Endothelial cell (in vitro differentiated cells): ENCODE data around the gene SPATS2. TPM values are rescaled to one million over a fixed set of nuclear protein-coding genes. Genes with fewer than 3 reads are reported as not detected.

Experiments
- DNase-seq: peaks from one replicate; pipeline ENCODE4 v3.0.0; 2021; ENCODE audit warnings: low spot score
- H3K27ac Mint-ChIP-seq: one replicate; pipeline ENCODE4 v1.8.0; 2021; ENCODE audit warnings: mixed read lengths, inconsistent platforms; ENCODE audit not compliant: unreplicated experiment
- H3K27me3 Mint-ChIP-seq: one replicate; pipeline ENCODE4 v1.8.0; 2021; ENCODE audit warnings: mild to moderate bottlenecking, moderate library complexity, mixed read lengths, inconsistent platforms; ENCODE audit not compliant: unreplicated experiment
- H3K36me3 Mint-ChIP-seq: one replicate; pipeline ENCODE4 v1.8.0; 2021; ENCODE audit warnings: mild to moderate bottlenecking, low read depth, mixed read lengths, inconsistent platforms; ENCODE audit not compliant: unreplicated experiment
- H3K4me1 Mint-ChIP-seq: one replicate; pipeline ENCODE4 v1.8.0; 2021; ENCODE audit warnings: mild to moderate bottlenecking, mixed read lengths, inconsistent platforms; ENCODE audit not compliant: unreplicated experiment
- H3K4me3 Mint-ChIP-seq: one replicate; pipeline ENCODE4 v1.8.0; 2021; ENCODE audit warnings: mild to moderate bottlenecking, mixed read lengths, inconsistent platforms; ENCODE audit not compliant: unreplicated experiment
- H3K9me3 Mint-ChIP-seq: one replicate; pipeline ENCODE4 v1.8.0; 2021; ENCODE audit warnings: mixed read lengths, inconsistent platforms; ENCODE audit not compliant: unreplicated experiment
- total RNA-seq: library from RNA; stranded (reverse); fragmentation: NEBNext Ultra II Directional; extraction: Animal tissue kit (Norgen Biotek cat#: 25700); gene quantifications from one replicate; pipeline ENCODE4 v1.2.1, GENCODE V29; 2021; ENCODE audit not compliant: unreplicated experiment
- TF ChIP-seq, protein P1 (sequence below): fragments of 200-600 bp; sonication (generic); IDR thresholded peaks from one replicate; pipeline ENCODE4 v1.5.0; 2021; ENCODE audit warnings: antibody characterized with exemption; ENCODE audit not compliant: unreplicated experiment

The SPATS2 gene
- total RNA-seq, 1 donor from 2014 or later = 37.3 TPM

DNA sequence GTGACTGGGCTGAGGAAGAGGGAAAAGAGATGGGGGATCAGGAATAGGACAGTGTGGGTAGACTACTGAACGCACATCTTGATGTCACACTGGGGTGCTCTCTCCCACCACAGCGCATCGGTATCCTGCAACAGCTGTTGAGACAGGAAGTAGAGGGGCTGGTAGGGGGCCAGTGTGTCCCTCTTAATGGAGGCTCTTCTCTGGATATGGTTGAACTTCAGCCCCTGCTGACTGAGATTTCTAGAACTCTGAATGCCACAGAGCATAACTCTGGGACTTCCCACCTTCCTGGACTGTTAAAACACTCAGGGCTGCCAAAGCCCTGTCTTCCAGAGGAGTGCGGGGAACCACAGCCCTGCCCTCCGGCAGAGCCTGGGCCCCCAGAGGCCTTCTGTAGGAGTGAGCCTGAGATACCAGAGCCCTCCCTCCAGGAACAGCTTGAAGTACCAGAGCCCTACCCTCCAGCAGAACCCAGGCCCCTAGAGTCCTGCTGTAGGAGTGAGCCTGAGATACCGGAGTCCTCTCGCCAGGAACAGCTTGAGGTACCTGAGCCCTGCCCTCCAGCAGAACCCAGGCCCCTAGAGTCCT is 37.1 kb upstream of the SPATS2 start:
- no peak for DNase-seq
- Mint-ChIP-seq H3K4me1 (no peaks in the 10 kb centered on the region), H3K36me3 (peaks cover 7% of the 10 kb centered on the region), H3K4me3 (no peak overlapping the region), H3K9me3 (no peaks in the 10 kb centered on the region), H3K27ac (no peak overlapping the region), H3K27me3 (peaks cover 27% of the 10 kb centered on the region)
- TF ChIP-seq, protein P1, sequence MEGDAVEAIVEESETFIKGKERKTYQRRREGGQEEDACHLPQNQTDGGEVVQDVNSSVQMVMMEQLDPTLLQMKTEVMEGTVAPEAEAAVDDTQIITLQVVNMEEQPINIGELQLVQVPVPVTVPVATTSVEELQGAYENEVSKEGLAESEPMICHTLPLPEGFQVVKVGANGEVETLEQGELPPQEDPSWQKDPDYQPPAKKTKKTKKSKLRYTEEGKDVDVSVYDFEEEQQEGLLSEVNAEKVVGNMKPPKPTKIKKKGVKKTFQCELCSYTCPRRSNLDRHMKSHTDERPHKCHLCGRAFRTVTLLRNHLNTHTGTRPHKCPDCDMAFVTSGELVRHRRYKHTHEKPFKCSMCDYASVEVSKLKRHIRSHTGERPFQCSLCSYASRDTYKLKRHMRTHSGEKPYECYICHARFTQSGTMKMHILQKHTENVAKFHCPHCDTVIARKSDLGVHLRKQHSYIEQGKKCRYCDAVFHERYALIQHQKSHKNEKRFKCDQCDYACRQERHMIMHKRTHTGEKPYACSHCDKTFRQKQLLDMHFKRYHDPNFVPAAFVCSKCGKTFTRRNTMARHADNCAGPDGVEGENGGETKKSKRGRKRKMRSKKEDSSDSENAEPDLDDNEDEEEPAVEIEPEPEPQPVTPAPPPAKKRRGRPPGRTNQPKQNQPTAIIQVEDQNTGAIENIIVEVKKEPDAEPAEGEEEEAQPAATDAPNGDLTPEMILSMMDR = no peak

DNA sequence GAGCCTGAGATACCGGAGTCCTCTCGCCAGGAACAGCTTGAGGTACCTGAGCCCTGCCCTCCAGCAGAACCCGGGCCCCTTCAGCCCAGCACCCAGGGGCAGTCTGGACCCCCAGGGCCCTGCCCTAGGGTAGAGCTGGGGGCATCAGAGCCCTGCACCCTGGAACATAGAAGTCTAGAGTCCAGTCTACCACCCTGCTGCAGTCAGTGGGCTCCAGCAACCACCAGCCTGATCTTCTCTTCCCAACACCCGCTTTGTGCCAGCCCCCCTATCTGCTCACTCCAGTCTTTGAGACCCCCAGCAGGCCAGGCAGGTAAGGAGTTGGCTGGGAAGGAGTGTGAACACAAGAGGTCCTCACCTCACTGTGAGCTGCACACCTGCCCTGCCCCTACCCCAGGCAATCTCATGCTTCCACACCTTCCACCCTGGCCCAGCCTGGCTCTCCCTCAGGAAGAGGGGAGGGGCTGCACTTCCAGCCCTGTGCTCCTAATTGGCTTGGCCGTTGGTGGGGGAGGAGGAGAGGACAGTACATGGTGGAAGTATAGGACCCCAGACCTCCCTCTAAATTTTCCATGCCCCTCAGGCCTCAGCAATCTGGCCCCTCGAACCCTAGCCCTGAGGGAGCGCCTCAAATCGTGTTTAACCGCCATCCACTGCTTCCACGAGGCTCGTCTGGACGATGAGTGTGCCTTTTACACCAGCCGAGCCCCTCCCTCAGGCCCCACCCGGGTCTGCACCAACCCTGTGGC is 36.5 kb upstream of the SPATS2 start:
- Mint-ChIP-seq H3K27ac (no peak overlapping the region), H3K36me3 (peaks cover 12% of the 10 kb centered on the region), H3K4me3 (no peak overlapping the region), H3K4me1 (no peaks in the 10 kb centered on the region), H3K9me3 (no peaks in the 10 kb centered on the region), H3K27me3 (peaks cover 34% of the 10 kb centered on the region)
- TF ChIP-seq, protein P1 = no peak
- no peak for DNase-seq

DNA sequence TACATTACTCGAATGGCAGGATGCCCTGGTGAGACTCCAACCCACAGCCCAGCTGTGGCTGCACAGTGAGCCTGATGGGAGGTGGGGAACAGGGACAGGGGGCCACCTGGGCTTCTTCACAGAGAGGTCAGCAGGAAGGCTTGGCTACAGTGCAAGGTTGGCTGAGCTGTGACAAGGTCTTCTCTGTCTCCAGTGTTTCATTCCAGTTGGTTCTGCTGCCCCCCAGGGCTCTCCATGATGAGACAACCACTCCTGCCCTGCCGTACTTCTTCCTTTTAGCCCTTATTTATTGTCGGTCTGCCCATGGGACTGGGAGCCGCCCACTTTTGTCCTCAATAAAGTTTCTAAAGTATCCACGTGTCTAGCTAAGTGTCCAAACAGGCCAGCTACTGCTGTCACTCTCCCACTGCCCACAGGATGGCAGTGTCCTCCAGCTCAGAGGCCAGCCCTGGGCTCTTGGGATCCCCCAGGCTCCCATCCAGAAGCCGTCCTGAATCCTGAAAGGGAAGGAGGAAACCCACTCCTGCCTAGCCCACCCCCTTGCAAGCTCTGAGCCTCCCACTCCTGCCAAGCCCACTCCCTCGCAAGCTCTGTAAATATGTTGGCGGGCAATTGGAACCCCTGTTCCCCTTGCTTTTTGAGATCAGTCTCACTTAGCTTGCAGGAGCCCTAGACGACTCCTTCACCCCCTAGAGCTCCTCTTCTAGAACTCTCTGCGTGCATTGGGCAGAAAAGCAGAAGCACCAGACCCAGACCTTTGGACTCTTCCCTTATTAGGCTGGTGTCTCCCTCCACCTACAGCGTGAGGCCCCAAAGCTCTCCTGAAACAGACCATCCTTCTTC is 35.7 kb upstream of the SPATS2 start:
- Mint-ChIP-seq H3K27ac (no peak overlapping the region), H3K9me3 (no peaks in the 10 kb centered on the region)

DNA sequence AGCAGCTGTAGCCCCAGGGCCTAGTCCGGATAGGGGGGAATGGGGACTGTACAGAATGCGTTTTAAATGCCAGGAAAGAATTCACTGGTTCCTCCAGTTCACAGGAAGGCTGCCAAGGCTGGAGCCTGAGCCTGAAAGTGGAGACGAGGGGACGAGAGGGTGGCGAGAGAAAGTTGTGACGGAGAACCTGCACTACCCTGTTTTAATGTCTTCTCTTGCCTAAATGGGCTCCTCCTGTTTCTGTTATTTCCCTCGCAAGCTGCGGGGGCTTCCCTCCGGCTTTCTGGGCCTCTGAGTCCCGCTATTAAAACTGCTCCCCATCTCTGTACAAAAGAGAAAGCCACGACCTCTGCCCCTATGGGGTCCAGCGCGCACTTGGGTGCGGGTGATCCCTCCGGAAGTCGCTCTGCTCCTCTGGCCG is 34.8 kb upstream of the SPATS2 start:
- TF ChIP-seq, protein P1 = no peak
- Mint-ChIP-seq H3K27me3 (peaks cover 38% of the 10 kb centered on the region), H3K4me3 (no peak overlapping the region), H3K9me3 (no peaks in the 10 kb centered on the region), H3K4me1 (peaks cover 2% of the 10 kb centered on the region), H3K36me3 (peaks cover 12% of the 10 kb centered on the region), H3K27ac (peak overlapping the region; percentile 70)
- no peak for DNase-seq

More for the DNA sequence above, 35.7 kb upstream of the SPATS2 start:
- no peak overlapping the region for H3K4me3 Mint-ChIP-seq
- peak; percentile 79 for DNase-seq
- peaks cover 34% of the 10 kb centered on the region for H3K27me3 Mint-ChIP-seq
- peaks cover 12% of the 10 kb centered on the region for H3K36me3 Mint-ChIP-seq
- TF ChIP-seq, protein P1 = no peak
- no peaks in the 10 kb centered on the region for H3K4me1 Mint-ChIP-seq
